ENCODE measurements around the gene SLAMF8.

SLAMF8 gene

GRCh38 chr1:159826441-159827101 is at the start of gene SLAMF8:
SLAMF8 (plus strand) TSS chr1:159826873; CDS start chr1:159826899, 26 bp downstream.
- no peak for DNase-seq

GRCh38 chr1:159778266-159778665 is 48.4 kb upstream of the SLAMF8 start:
- DNase-seq, result no peak

- DNase-seq, result no peak
Observed at GRCh38 chr1:159779403-159779851, 47.2 kb upstream of the SLAMF8 start.

GRCh38 chr1:159780583-159781582 is 45.8 kb upstream of the SLAMF8 start, which contains the start of gene DUSP23:
DUSP23 (plus strand) TSS chr1:159780962; CDS start chr1:159781101, 139 bp downstream.
- peak; percentile 100 for DNase-seq

GRCh38 chr1:159781992-159782391 is 44.7 kb upstream of the SLAMF8 start:
- DNase-seq, result no peak

GRCh38 chr1:159783724-159784123 is 42.9 kb upstream of the SLAMF8 start:
- no peak for DNase-seq

- DNase-seq, result no peak
Observed at GRCh38 chr1:159786465-159786864, 40.2 kb upstream of the SLAMF8 start.

GRCh38 chr1:159786966-159787365 is 39.7 kb upstream of the SLAMF8 start:
- DNase-seq, result no peak

- DNase-seq, result peak; percentile 75
Observed at GRCh38 chr1:159790237-159790917, 36.3 kb upstream of the SLAMF8 start.

GRCh38 chr1:159791031-159791430 is 35.6 kb upstream of the SLAMF8 start:
- no peak for DNase-seq

GRCh38 chr1:159791461-159791860 is 35.2 kb upstream of the SLAMF8 start:
- DNase-seq, result no peak

GRCh38 chr1:159795534-159795933 is 31.1 kb upstream of the SLAMF8 start:
- DNase-seq, result no peak

- DNase-seq, result peak; percentile 96
Observed at GRCh38 chr1:159798893-159799292, 27.8 kb upstream of the SLAMF8 start.

GRCh38 chr1:159799446-159799985 is 27.2 kb upstream of the SLAMF8 start:
- no peak for DNase-seq

GRCh38 chr1:159800177-159800930 is 26.3 kb upstream of the SLAMF8 start:
- no peak for DNase-seq

GRCh38 chr1:159802111-159802510 is 24.6 kb upstream of the SLAMF8 start, which contains the start of gene FCRL6:
FCRL6 (plus strand) TSS chr1:159802360; CDS start chr1:159802425, 65 bp downstream.
- no peak for DNase-seq

GRCh38 chr1:159803956-159804689 is 22.6 kb upstream of the SLAMF8 start:
- no peak for DNase-seq

GRCh38 chr1:159804924-159805323 is 21.7 kb upstream of the SLAMF8 start:
- no peak for DNase-seq

GRCh38 chr1:159815926-159816325 is 10.7 kb upstream of the SLAMF8 start:
- no peak for DNase-seq

- DNase-seq, result peak; percentile 76
Observed at GRCh38 chr1:159817276-159818041, 9.2 kb upstream of the SLAMF8 start.
